LNCaP clone FGC (cell line): ENCODE measurements around the gene KRTAP3-3.

Source experiments
- DNase-seq: peaks from one replicate; pipeline ENCODE4 v3.0.0-alpha.2; 2011; ENCODE audit warnings: low read depth
- H3K4me3 ChIP-seq: 2 replicates; pipeline ENCODE4 v1.5.1; 2011; ENCODE audit warnings: mild to moderate bottlenecking, low read depth, low read length, control low read depth
- TF ChIP-seq, protein P1 (sequence below): IDR thresholded peaks from 2 replicates; pipeline ENCODE4 v1.5.1; 2012; ENCODE audit warnings: mild to moderate bottlenecking; ENCODE audit not compliant: control insufficient read depth, insufficient read depth; ENCODE audit errors: extremely low read depth

Gene KRTAP3-3

GRCh38 chr17:40952154-40952553, 41.8 kb downstream of the KRTAP3-3 start:
- H3K4me3 ChIP-seq, result no peak overlapping the region
- TF ChIP-seq, protein P1, sequence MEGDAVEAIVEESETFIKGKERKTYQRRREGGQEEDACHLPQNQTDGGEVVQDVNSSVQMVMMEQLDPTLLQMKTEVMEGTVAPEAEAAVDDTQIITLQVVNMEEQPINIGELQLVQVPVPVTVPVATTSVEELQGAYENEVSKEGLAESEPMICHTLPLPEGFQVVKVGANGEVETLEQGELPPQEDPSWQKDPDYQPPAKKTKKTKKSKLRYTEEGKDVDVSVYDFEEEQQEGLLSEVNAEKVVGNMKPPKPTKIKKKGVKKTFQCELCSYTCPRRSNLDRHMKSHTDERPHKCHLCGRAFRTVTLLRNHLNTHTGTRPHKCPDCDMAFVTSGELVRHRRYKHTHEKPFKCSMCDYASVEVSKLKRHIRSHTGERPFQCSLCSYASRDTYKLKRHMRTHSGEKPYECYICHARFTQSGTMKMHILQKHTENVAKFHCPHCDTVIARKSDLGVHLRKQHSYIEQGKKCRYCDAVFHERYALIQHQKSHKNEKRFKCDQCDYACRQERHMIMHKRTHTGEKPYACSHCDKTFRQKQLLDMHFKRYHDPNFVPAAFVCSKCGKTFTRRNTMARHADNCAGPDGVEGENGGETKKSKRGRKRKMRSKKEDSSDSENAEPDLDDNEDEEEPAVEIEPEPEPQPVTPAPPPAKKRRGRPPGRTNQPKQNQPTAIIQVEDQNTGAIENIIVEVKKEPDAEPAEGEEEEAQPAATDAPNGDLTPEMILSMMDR, result no peak
- DNase-seq, result no peak

GRCh38 chr17:40951011-40951622, 42.8 kb downstream of the KRTAP3-3 start:
- H3K4me3 ChIP-seq, result no peak overlapping the region
- DNase-seq, result no peak
- TF ChIP-seq, protein P1, result no peak

DNA sequence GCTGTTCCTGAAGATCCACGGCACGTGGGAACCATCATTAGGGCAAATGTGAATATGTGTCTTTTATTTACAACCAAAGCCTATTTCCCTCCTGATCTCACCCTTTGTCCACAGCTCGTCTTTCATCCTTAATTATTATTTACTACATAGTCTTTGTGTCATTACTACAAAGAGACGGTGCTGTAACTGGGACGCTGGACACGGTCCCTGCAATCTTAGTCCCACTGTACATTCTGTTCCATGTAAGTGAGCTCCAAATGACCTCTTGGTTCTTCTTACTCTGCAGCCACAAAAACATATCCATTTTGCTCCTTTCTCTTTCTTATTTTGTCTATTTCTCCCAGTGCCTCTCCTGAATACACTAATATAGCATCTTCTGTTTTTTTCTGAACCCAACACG, 43.8 kb downstream of the KRTAP3-3 start:
- no peak for DNase-seq
- TF ChIP-seq, protein P1, result no peak
- H3K4me3 ChIP-seq, result no peak overlapping the region

GRCh38 chr17:40949418-40949817, 44.5 kb downstream of the KRTAP3-3 start:
- DNase-seq, result no peak
- H3K4me3 ChIP-seq, result no peak overlapping the region
- TF ChIP-seq, protein P1, result no peak

DNA sequence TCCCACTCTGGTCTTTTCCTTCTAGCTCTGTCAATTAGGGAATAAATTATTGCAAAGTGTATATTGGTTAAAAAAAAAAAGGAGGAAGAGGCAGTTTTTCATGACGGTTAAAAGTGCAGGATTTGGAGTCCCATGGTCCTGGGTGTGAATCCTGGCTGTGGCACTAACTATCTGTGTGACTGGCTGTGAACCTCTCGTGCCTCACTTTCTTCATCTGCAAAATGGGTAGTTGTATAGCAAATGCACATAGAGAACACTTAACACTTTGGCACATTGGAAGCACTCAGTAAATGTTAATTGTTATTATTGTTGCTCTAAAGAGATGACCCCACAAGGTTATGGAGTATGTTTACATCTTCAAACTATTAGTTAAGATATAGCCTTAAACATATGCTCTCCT, 46.0 kb downstream of the KRTAP3-3 start:
- H3K4me3 ChIP-seq, result no peak overlapping the region
- no peak for DNase-seq
- TF ChIP-seq, protein P1, result no peak

- DNase-seq, result no peak
- TF ChIP-seq, protein P1, result no peak
Measured at GRCh38 chr17:40945414-40945813, 48.5 kb downstream of the KRTAP3-3 start.

DNA sequence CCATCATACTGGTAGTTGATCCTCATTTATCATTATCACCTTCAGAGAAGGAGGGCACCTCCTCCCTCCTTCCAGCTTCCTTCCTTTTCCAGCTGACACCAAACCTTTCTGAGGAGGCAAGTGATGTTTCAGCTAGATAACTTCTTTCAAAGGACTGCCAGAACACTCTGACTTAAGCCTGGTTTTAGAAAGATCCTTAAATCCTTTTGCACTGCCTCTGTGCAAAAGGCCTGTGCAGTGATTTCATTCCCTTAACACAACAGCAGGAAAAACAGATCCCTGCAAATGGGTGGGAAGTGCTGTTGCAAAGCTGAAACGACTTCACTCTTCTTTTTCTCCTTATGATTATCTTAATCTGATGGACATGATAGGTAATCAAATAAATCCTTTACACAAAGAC, 49.4 kb downstream of the KRTAP3-3 start:
- TF ChIP-seq, protein P1, result no peak
- no peak for DNase-seq
- H3K4me3 ChIP-seq, result no peak overlapping the region

More at GRCh38 chr17:40945414-40945813, 48.5 kb downstream of the KRTAP3-3 start:
- H3K4me3 ChIP-seq, result no peak overlapping the region
